HepG2 (cell line): Measurements from ENCODE around the gene MICOS13. TPM values are rescaled to one million over a fixed set of nuclear protein-coding genes. Genes with fewer than 3 reads are reported as not detected.

Source experiments
- ATAC-seq: fragments of 200-7000 bp; cut with Tn5 transposase; 3 replicates; pipeline ENCODE4 v1.9.1; 2020; ENCODE audit warnings: mild to moderate bottlenecking, moderate library complexity
- BruUV-seq: library from RNA; stranded (reverse); fragments of 400-500 nt; replicated peaks from 2 replicates; lab custom pipeline; 2021; lab: Mats Ljungman, UMichigan
- CTCF ChIA-PET: fragments of 300-600 bp; formaldehyde crosslinking; extraction: SDS; loops from one replicate; lab custom pipeline; 2021; ENCODE audit warnings: low total read pairs, inconsistent platforms, low intra/inter-chr PET ratio; lab: Yijun Ruan, JAX
- POLR2A ChIA-PET: fragments of 350-600 bp; sonication (Branson Sonifier 250); formaldehyde crosslinking; loops from one replicate; lab custom pipeline; 2020; ENCODE audit warnings: antibody characterized with exemption, inconsistent platforms; lab: Yijun Ruan, JAX
- DNase-seq: peaks from one replicate; pipeline ENCODE4 v3.0.0-alpha.2; 2015; ENCODE audit warnings: low spot score
- FAIRE-seq: peaks from 3 replicates; lab custom pipeline; 2011; peaks lifted over from hg19 to GRCh38; lab: Jason Lieb, UNC
- H2AFZ ChIP-seq: one replicate; pipeline ENCODE4 v1.6.1; 2011; ENCODE audit warnings: low read length, inconsistent platforms
- H3K27ac ChIP-seq: fragments of 300-600 bp; 3 replicates; pipeline ENCODE4 v1.8.0; 2011; ENCODE audit warnings: mixed run types, mild to moderate bottlenecking, mixed read lengths, low read length, inconsistent platforms; ENCODE audit not compliant: insufficient read depth; ENCODE audit errors: extremely low read length
- H3K27me3 ChIP-seq, 2 experiments: fragments of 200-600 bp in 1 of 2; 2 replicates in 1 of 2; 3 replicates in 1 of 2; pipeline versions ENCODE4 v1.6.0 to v1.8.0; 2011; ENCODE audit warnings: low read length in 2 of 2, mild to moderate bottlenecking in 2 of 2, moderate library complexity in 2 of 2, inconsistent platforms in 1 of 2; ENCODE audit not compliant: insufficient read depth in 2 of 2, control insufficient read depth in 1 of 2
- H3K36me3 ChIP-seq, 2 experiments: fragments of 200-600 bp in 1 of 2; replicated peaks in 1 of 2; 2 replicates in 1 of 2; 3 replicates in 1 of 2; pipeline versions ENCODE4 v1.5.1 to v1.8.0; 2011; ENCODE audit warnings: low read length in 2 of 2, inconsistent platforms in 1 of 2; ENCODE audit not compliant: insufficient read depth in 2 of 2, control insufficient read depth in 1 of 2
- H3K4me1 ChIP-seq: 2 replicates; pipeline ENCODE4 v1.5.1; 2012; ENCODE audit warnings: low read length, inconsistent platforms; ENCODE audit not compliant: insufficient read depth
- H3K4me2 ChIP-seq: 2 replicates; pipeline ENCODE4 v1.6.0; 2011; ENCODE audit warnings: low read depth, low read length, inconsistent platforms
- H3K4me3 ChIP-seq, 3 experiments: fragments of 200-600 bp in 1 of 3; sonication (generic), shearing (Covaris generic) in 1 of 3; replicated peaks in 1 of 3; 2 replicates each; pipeline ENCODE4 v1.5.1; 2011 to 2016; ENCODE audit warnings: low read length in 3 of 3, inconsistent platforms in 2 of 3, low read depth in 2 of 3, mild to moderate bottlenecking in 2 of 3, control low read depth in 1 of 3, mixed read lengths in 1 of 3; ENCODE audit not compliant: insufficient read depth in 1 of 3
- H3K79me2 ChIP-seq: one replicate; pipeline ENCODE4 v1.6.1; 2011; ENCODE audit warnings: low read length, inconsistent platforms; ENCODE audit not compliant: insufficient read depth
- H3K9ac ChIP-seq: 2 replicates; pipeline ENCODE4 v1.6.0; 2011; ENCODE audit warnings: mild to moderate bottlenecking, low read depth, low read length, inconsistent platforms; ENCODE audit not compliant: insufficient read depth
- H3K9me3 ChIP-seq: 2 replicates; pipeline ENCODE4 v1.5.1; 2012; ENCODE audit warnings: mild to moderate bottlenecking, low read length
- H4K20me1 ChIP-seq: 2 replicates; pipeline ENCODE4 v1.6.0; 2011; ENCODE audit warnings: inconsistent platforms, mild to moderate bottlenecking, low read length, moderate library complexity; ENCODE audit not compliant: insufficient read depth
- CCDC6 ChIP-seq: sonication (generic); formaldehyde crosslinking; IDR thresholded peaks from 2 replicates; pipeline ENCODE4 v1.8.1; 2022; ENCODE audit warnings: mild to moderate bottlenecking, missing genetic modification reagents, moderate library complexity
- FOXA3 ChIP-seq: IDR thresholded peaks from 2 replicates; pipeline ENCODE4 v1.6.1; 2016; ENCODE audit warnings: missing genetic modification reagents, missing compliant biosample characterization
- KIAA2018 ChIP-seq: sonication (generic); formaldehyde crosslinking; IDR thresholded peaks from 2 replicates; pipeline ENCODE4 v1.5.0; 2020; ENCODE audit warnings: mild to moderate bottlenecking, missing genetic modification reagents, borderline replicate concordance
- POLR2G ChIP-seq: fragments of 200-400 bp; formaldehyde crosslinking; IDR thresholded peaks from 2 replicates; pipeline ENCODE4 v1.6.1; 2018; ENCODE audit warnings: mild to moderate bottlenecking, low read depth, low read length, moderate library complexity
- SNAPC2 ChIP-seq: sonication (generic); formaldehyde crosslinking; IDR thresholded peaks from 2 replicates; pipeline ENCODE4 v1.8.1; 2022; ENCODE audit warnings: mild to moderate bottlenecking, missing genetic modification reagents
- ZNF776 ChIP-seq: sonication (generic); formaldehyde crosslinking; IDR thresholded peaks from 2 replicates; pipeline ENCODE4 v1.4.0; 2020; ENCODE audit warnings: mild to moderate bottlenecking, missing genetic modification reagents
- ZNF841 ChIP-seq: sonication (generic); formaldehyde crosslinking; IDR thresholded peaks from 2 replicates; pipeline ENCODE4 v1.8.1; 2023; ENCODE audit warnings: missing genetic modification reagents, borderline replicate concordance
- WGBS: methylation state at CpG from one replicate; pipeline ENCODE4 v1.1.6; 2017; ENCODE audit warnings: low lambda C conversion rate; 5-methylcytosine and 5-hydroxymethylcytosine counted together
- in situ Hi-C: cut with HindIII; loops from 2 replicates; pipeline ENCODE4 v1.10.0; 2017; ENCODE audit warnings: low pct_unique_long_range_greater_than_20kb; ENCODE audit not compliant: extremely low pct_ligation_motif_present
- intact Hi-C: fragments of 100-400 bp; cut with micrococcal nuclease; formaldehyde crosslinking; loops from one replicate; pipeline ENCODE4 v1.10.0; 2022; ENCODE audit not compliant: unreplicated experiment
- polyA plus RNA-seq, 8 experiments: library from polyadenylated mRNA; depleted of rRNA in 3 of 8; stranded (reverse) in 7 of 8; unstranded in 1 of 8; fragments of >200 nt; fragmentation: Illumina TruSeq in 4 of 8; extraction: Trizol in 4 of 8; gene quantifications; 2 replicates each; pipeline versions ENCODE4 v1.2.1 to v1.2.3, GENCODE V29; 2011 to 2016; ENCODE audit warnings: low read depth in 4 of 8, missing spikeins in 1 of 8, mixed read lengths in 1 of 8; ENCODE audit not compliant: insufficient read depth in 1 of 8
- total RNA-seq, 5 experiments: library from RNA; depleted of rRNA; stranded (reverse); fragments of >200 nt; fragmentation: Illumina TruSeq; extraction: Trizol; gene quantifications; 2 replicates each; pipeline ENCODE4 v1.2.3, GENCODE V29; 2016; ENCODE audit warnings: low read depth in 1 of 5
- TF ChIP-seq, protein P1 (sequence below): IDR thresholded peaks from 2 replicates; pipeline ENCODE4 v1.6.1; 2016; ENCODE audit warnings: low read depth, control low read depth

Gene MICOS13
- total and polyA plus RNA-seq, 2 of the 13 experiments (the other 11 are each of a cell fraction or from before 2014, with no cell fraction given) = 28.8 to 35.4 TPM

GRCh38 chr19:5674714-5675113 is 5.6 kb downstream of the MICOS13 start:
- H2AFZ ChIP-seq = no peak overlapping the region
- H3K9ac ChIP-seq = no peak overlapping the region
- CTCF ChIA-PET = no interaction called here
- TF ChIP-seq ZNF841 (CRISPR knock-in tag) (no peak), POLR2G (0 out of 2 replicates have a peak, but pooled peaks have one; percentile 1)
- H3K9me3 ChIP-seq = no peaks in the 10 kb centered on the region
- H3K4me2 ChIP-seq = no peak overlapping the region
- POLR2A ChIA-PET = no interaction called here
- FAIRE-seq = no peak
- peaks cover 3% of the 10 kb centered on the region for H3K79me2 ChIP-seq
- no peak overlapping the region for H3K27ac ChIP-seq
- no TSS peak for BruUV-seq
- H4K20me1 ChIP-seq = no peaks in the 10 kb centered on the region
- no peak for DNase-seq
- H3K4me1 ChIP-seq = peaks cover 15% of the 10 kb centered on the region
- peaks cover 2 to 7% of the 10 kb centered on the region in 2 experiments; a peak in 3 of 5 replicates for H3K36me3 ChIP-seq
- H3K4me3 ChIP-seq = no peak overlapping the region
- intact Hi-C loops (no loop called here), in situ Hi-C loops (no loop called here)
- 98% methylated on average over 5 of the region's 5 CpGs for WGBS
- H3K27me3 ChIP-seq = no peaks in the 10 kb centered on the region
- ATAC-seq = no peak

DNA sequence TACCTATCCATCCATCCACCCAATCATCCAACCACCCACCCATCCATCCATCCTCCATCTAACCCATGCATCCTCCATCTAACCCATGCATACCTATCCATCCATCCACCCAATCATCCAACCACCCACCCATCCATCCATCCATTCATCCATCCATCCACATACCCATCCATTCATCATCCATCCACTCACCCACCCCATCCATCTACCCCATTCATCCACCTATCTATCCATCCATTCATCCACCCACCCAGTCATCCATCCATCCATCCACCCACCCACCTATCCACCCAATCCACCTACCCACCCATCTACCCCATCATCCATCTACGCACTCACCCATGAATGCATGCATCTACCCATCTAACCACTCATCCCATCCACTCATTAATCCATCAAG is 6.6 kb downstream of the MICOS13 start:
- no peak overlapping the region for H3K4me3 ChIP-seq
- H4K20me1 ChIP-seq = no peaks in the 10 kb centered on the region
- H3K9me3 ChIP-seq = no peaks in the 10 kb centered on the region
- intact Hi-C loops (no loop called here), in situ Hi-C loops (no loop called here)
- ATAC-seq (no peak), DNase-seq (no peak), FAIRE-seq (no peak)
- ChIA-PET POLR2A (no interaction called here), CTCF (no interaction called here)
- H3K4me2 ChIP-seq = no peak overlapping the region
- no peak overlapping the region for H3K27ac ChIP-seq
- no peak overlapping the region for H2AFZ ChIP-seq
- WGBS = 98% methylated on average over 1 of the region's 1 CpG
- peaks cover 9% of the 10 kb centered on the region for H3K4me1 ChIP-seq
- no peaks in the 10 kb centered on the region for H3K27me3 ChIP-seq
- peaks cover 10 to 16% of the 10 kb centered on the region in 2 experiments; a peak in 4 of 5 replicates for H3K36me3 ChIP-seq
- no peaks in the 10 kb centered on the region for H3K79me2 ChIP-seq
- H3K9ac ChIP-seq = no peak overlapping the region
- BruUV-seq = no TSS peak
- no peak for TF ChIP-seq CCDC6 (CRISPR knock-in tag)
- no peak for TF ChIP-seq FOXA3 (CRISPR knock-in tag)
- no peak for TF ChIP-seq KIAA2018 (CRISPR knock-in tag)
- TF ChIP-seq, protein P1, sequence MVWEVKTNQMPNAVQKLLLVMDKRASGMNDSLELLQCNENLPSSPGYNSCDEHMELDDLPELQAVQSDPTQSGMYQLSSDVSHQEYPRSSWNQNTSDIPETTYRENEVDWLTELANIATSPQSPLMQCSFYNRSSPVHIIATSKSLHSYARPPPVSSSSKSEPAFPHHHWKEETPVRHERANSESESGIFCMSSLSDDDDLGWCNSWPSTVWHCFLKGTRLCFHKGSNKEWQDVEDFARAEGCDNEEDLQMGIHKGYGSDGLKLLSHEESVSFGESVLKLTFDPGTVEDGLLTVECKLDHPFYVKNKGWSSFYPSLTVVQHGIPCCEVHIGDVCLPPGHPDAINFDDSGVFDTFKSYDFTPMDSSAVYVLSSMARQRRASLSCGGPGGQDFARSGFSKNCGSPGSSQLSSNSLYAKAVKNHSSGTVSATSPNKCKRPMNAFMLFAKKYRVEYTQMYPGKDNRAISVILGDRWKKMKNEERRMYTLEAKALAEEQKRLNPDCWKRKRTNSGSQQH (CRISPR knock-in tag) = no peak
- TF ChIP-seq SNAPC2 = no peak
- TF ChIP-seq ZNF776 (CRISPR knock-in tag) = no peak
